Measurements from ENCODE around the gene C1QA.
A peak's percentile ranks its signal among the peaks of the same experiment; 100 is the strongest.

Gene C1QA

GRCh38 chr1:22612671-22613571 is 23.5 kb upstream of the C1QA start:
- peak in 1 of 14 donors; percentile 49 for DNase-seq

- DNase-seq, result no peak
Measured at GRCh38 chr1:22613572-22613918, 22.9 kb upstream of the C1QA start.

GRCh38 chr1:22613951-22614350 is 22.5 kb upstream of the C1QA start:
- DNase-seq, result no peak

DNA sequence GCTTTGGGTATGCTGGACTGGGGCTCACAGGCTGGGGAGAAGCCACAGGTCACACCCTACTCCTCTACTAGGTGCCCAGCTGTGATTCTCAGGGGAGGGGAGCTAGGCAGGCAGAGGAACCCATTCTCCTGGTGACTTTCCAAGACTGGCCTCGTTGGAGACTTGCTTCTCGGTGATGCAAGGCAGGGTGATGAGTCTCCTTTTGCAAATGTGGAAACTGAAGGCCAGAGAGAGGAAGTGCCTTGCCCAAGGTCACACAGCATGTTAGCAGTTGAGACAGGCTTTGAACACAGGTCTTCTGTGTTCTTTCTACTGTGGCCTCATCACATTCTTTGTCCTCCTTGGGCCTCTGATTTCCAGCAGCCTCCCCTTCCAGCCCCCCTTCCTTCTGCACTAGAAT is 20.5 kb upstream of the C1QA start:
- DNase-seq, result no peak

- DNase-seq, result no peak
Measured at GRCh38 chr1:22616571-22616970, 19.9 kb upstream of the C1QA start.

GRCh38 chr1:22618056-22618455 is 18.4 kb upstream of the C1QA start:
- DNase-seq, result no peak

DNA sequence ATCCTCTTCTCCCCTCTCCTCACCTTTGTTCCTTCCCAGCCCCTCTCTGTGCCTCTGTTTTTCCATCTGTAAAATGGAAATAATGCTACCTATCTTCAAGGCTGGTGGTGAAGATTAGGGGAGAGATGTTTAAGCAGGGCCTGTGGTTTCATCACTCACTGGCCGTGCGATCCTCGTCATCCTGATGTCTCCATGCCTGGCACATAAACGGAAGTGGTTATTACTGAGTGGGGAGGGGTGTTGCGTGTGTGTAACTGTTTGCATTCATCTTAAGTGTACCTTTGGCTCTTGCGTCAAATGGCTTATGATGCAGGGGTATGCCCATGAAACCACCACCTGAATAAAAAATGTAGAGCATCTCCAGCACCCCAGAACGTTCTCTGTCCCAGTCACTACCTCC is 17.2 kb upstream of the C1QA start:
- no peak for DNase-seq

DNA sequence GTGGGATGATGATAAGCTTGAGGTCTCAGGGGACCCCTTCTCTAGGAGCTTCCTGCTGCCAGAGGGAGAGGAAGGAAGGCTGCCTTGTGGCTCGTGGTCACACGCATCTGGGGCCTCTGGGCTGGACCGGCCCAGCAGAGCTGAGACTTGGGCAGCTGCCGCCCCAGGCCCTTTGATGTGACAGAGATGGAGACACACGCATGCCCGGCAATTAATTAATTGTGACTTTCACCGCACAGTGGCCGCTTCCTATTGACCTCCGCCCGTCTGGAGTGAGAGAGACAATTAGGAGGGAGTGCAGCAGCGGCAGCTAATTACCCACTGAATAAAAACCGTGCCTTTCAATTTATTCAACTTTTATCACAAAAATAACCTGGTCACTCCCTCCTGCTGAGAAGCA is 16.6 kb upstream of the C1QA start:
- no peak for DNase-seq

GRCh38 chr1:22621761-22622160 is 14.7 kb upstream of the C1QA start:
- no peak for DNase-seq

DNA sequence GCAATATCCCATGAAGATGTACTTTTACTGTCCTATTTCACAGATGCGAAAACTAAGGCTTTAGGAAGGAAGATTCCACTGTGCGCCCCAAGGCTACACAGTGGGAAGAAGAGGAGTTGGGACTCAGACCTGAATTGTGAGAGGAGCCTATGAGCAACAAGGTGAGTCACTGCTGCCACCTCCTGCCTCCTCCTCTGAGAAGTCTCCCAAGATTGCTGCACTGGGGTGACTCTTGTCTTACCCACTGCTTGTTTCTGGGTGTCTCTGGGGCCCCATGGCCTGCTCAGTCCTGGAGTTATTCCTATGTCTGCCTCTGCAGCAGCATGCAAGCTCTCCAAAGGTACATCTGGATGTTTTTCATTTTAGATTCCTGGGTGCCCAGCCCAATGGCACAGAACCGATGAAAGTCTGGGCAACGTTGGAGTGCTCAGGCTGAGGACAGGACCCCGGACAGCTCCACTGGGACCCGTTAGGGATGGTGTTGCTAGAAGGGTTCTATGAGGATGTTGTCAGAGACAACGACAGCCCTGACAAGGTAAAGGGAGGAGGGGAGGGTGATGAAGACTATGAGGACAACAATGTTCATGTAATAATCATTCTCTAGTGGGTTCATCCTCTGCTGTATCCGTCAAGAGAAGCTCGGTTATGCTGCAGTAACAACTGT is 11.0 kb upstream of the C1QA start:
- no peak for DNase-seq

GRCh38 chr1:22626237-22627157 is 9.9 kb upstream of the C1QA start:
- no peak for DNase-seq

GRCh38 chr1:22627331-22627730 is 9.1 kb upstream of the C1QA start:
- no peak for DNase-seq

DNA sequence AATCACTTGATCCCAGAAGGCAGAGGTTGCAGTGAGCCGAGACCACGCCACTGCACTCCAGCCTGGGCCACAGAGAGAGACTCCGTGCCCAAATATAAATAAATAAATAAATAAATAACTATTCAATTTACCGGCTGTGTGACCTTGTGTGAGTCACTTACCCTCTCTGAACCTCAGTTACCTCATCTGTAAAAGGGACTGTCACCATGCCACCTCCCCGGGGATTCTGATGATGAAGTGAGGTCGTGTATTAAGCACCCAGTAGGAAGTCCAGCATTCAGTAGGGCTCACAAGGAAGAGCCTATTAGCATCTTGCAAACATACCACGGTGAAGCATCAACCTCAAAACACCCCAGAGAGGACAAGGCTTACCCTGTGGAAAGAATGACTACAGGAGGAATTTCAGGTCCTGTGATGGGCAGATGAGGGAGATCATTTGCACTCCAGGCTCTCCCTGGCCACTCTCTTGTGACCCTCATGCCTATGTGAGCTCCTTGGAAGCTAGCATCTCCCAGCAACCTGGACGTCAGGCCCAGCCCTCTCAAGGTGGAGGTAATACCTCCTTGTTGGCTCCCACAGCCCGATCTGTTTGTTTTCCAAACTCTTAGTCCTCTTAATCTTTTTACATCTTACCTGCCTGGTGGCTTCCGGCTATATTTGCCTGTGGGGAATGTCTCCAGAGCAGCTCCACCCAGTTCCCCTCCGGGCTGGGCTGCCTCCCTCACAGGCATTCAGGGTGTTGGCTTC is 7.6 kb upstream of the C1QA start:
- DNase-seq, result no peak

DNA sequence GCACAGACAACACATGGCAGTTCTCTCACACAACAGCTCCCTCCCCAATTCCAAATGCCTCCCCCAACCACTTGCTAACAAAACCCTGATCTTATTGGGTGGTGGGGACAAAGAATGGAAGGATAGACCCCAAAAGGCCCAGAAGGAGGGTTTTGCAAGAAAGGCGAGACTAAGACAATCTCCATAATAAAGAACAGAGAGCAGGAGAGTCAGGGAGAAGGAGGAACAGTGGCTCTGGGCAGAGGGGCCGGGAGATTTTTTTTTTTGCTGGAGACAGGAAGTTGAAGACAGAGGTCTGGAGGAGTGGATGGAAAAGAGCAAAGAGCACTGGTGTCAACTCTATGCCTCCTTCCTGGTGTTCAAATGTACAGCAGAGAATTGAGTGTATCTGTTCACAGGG is 6.5 kb upstream of the C1QA start:
- no peak for DNase-seq

GRCh38 chr1:22633697-22634463 is 2.5 kb upstream of the C1QA start:
- no peak for DNase-seq

GRCh38 chr1:22635436-22635835 is 992 bp upstream of the C1QA start:
- DNase-seq, result no peak

- DNase-seq, result no peak
Measured at GRCh38 chr1:22636927-22637326, 499 bp downstream of the C1QA start.

GRCh38 chr1:22637907-22638445 is 1.5 kb downstream of the C1QA start:
- no peak for DNase-seq

- no peak for DNase-seq
Measured at GRCh38 chr1:22638476-22639234, 2.2 kb downstream of the C1QA start.

GRCh38 chr1:22639286-22639685 is 2.9 kb downstream of the C1QA start:
- DNase-seq, result peak in 1 of 14 donors; percentile 40

All from C1 segment of cervical spinal cord (tissue), 14 donors.